GM12878 (cell line): ENCODE measurements around the gene STX4. TPM values are rescaled to one million over a fixed set of nuclear protein-coding genes. Genes with fewer than 3 reads are reported as not detected.
A peak's percentile ranks its signal among the peaks of the same experiment; 100 is the strongest.

Experiments
- BCLAF1 ChIP-seq: fragments of 450-650 bp; IDR thresholded peaks from 2 replicates; pipeline ENCODE4 v1.6.1; 2017; ENCODE audit warnings: antibody characterized with exemption, mild to moderate bottlenecking, moderate library complexity
- CHD4 ChIP-seq: fragments of 200-600 bp; sonication (generic); IDR thresholded peaks from 2 replicates; pipeline ENCODE4 v1.6.1; 2016; ENCODE audit warnings: mild to moderate bottlenecking
- E2F8 ChIP-seq: fragments of 450-650 bp; IDR thresholded peaks from 2 replicates; pipeline ENCODE4 v1.6.1; 2018; ENCODE audit warnings: mild to moderate bottlenecking, low read depth, moderate library complexity; ENCODE audit not compliant: partially characterized antibody
- KLF5 ChIP-seq: fragments of 450-650 bp; IDR thresholded peaks from 2 replicates; pipeline ENCODE4 v1.6.1; 2014; ENCODE audit warnings: mild to moderate bottlenecking; ENCODE audit not compliant: partially characterized antibody
- MTA3 ChIP-seq: IDR thresholded peaks from 2 replicates; pipeline ENCODE4 v1.6.1; 2012; ENCODE audit warnings: low read length, inconsistent platforms, borderline replicate concordance
- MYC ChIP-seq: IDR thresholded peaks from 2 replicates; pipeline ENCODE4 v1.6.1; 2011; ENCODE audit warnings: mild to moderate bottlenecking, low read length, moderate library complexity, inconsistent platforms; ENCODE audit not compliant: insufficient read depth, insufficient replicate concordance, insufficient read length, severe bottlenecking
- NBN ChIP-seq: fragments of 450-650 bp; IDR thresholded peaks from 2 replicates; pipeline ENCODE4 v1.6.1; 2016
- NKRF ChIP-seq: fragments of 450-650 bp; conservative IDR thresholded peaks from 2 replicates; pipeline ENCODE4 v1.6.1; 2017; ENCODE audit warnings: mild to moderate bottlenecking, moderate library complexity
- PML ChIP-seq: IDR thresholded peaks from 2 replicates; pipeline ENCODE4 v1.6.1; 2012; ENCODE audit warnings: low read length, inconsistent platforms
- REST ChIP-seq: IDR thresholded peaks from 2 replicates; pipeline ENCODE4 v1.6.1; 2012; ENCODE audit warnings: mild to moderate bottlenecking, low read depth, low read length
- RUNX3 ChIP-seq: IDR thresholded peaks from 2 replicates; pipeline ENCODE4 v1.6.1; 2012; ENCODE audit warnings: low read length, inconsistent platforms
- SIX5 ChIP-seq: IDR thresholded peaks from 2 replicates; pipeline ENCODE4 v1.6.1; 2011; ENCODE audit warnings: mild to moderate bottlenecking, low read depth, low read length, moderate library complexity; ENCODE audit not compliant: severe bottlenecking
- TARDBP ChIP-seq: IDR thresholded peaks from 2 replicates; pipeline ENCODE4 v1.6.1; 2016; ENCODE audit warnings: borderline replicate concordance
- TBL1XR1 ChIP-seq: IDR thresholded peaks from 2 replicates; pipeline ENCODE4 v1.6.1; 2012; ENCODE audit warnings: low read depth, low read length, improper control_type of control experiment
- TCF3 ChIP-seq: IDR thresholded peaks from 2 replicates; pipeline ENCODE4 v1.6.1; 2012; ENCODE audit warnings: low read depth, mild to moderate bottlenecking, low read length, borderline replicate concordance; ENCODE audit not compliant: insufficient read depth
- USF2 ChIP-seq: IDR thresholded peaks from 2 replicates; pipeline ENCODE4 v1.6.1; 2011; ENCODE audit warnings: low read depth, low read length, improper control_type of control experiment, borderline replicate concordance
- polyA plus RNA-seq, 11 experiments: library from polyadenylated mRNA; depleted of rRNA in 4 of 11; unstranded in 6 of 11; stranded (reverse) in 5 of 11; fragments of >200 nt; fragmentation: Nextera tagmentation in 4 of 11; fragmentation: Illumina TruSeq in 1 of 11; extraction: Ambion mirVana in 4 of 11; extraction: Trizol in 1 of 11; gene quantifications; 1 replicate in 1 of 11; 2 replicates in 10 of 11; pipeline versions ENCODE4 v1.2.1 to v1.2.3, GENCODE V29; 2011 to 2016; ENCODE audit warnings: inconsistent platforms in 2 of 11, missing spikeins in 2 of 11, low read depth in 1 of 11
- total RNA-seq, 4 experiments: library from RNA; depleted of rRNA in 3 of 4; stranded (reverse); fragments of >200 nt in 3 of 4; fragmentation: Illumina TruSeq in 1 of 4; extraction: Trizol in 1 of 4; gene quantifications; 2 replicates each; pipeline versions ENCODE4 v1.2.1 to v1.2.3, GENCODE V29; 2013 to 2021

STX4 gene
- total and polyA plus RNA-seq, 10 of the 15 experiments (the other 5 are each of a cell fraction or from before 2014, with no cell fraction given) = 3.3 to 37.6 (median 22.6) TPM

- TF ChIP-seq BCLAF1 (no peak), MYC (peak; percentile 49), NBN (peak; percentile 99), RUNX3 (peak; percentile 80), NKRF (peak; percentile 86), MTA3 (no peak), KLF5 (peak; percentile 69), PML (0 out of 2 replicates have a peak, but pooled peaks have one; percentile 36), CHD4 (no peak), REST (no peak), SIX5 (peak; percentile 78), TBL1XR1 (no peak), USF2 (peak; percentile 98), TCF3 (peak; percentile 68; the same call in 1 of the 2 replicates), TARDBP (peak; percentile 64; the same call in 1 of the 2 replicates), E2F8 (peak; percentile 91)
Measured at GRCh38 chr16:31032736-31033708, at the start of gene STX4 (continued).
